DND-41 (cell line): Measurements from ENCODE around the gene MYOM3.

ENCODE experiments used
- ATAC-seq: fragments of 200-7000 bp; cut with Tn5 transposase; 3 replicates; pipeline ENCODE4 v1.9.1; 2021; ENCODE audit warnings: low read depth; ENCODE audit not compliant: insufficient read depth
- DNase-seq: peaks from one replicate; pipeline ENCODE4 v3.0.0-alpha.2; 2020
- H2AFZ ChIP-seq: 2 replicates; pipeline ENCODE4 v1.6.0; 2012; ENCODE audit warnings: low read depth, low read length
- H3K27ac ChIP-seq: 2 replicates; pipeline ENCODE4 v1.5.1; 2012; ENCODE audit warnings: low read length, inconsistent platforms
- H3K27me3 ChIP-seq: fragments of 200-600 bp; sonication (generic); 2 replicates; pipeline ENCODE4 v1.6.0; 2012; ENCODE audit warnings: low read length, mild to moderate bottlenecking, inconsistent platforms; ENCODE audit not compliant: insufficient read depth, poor library complexity
- H3K36me3 ChIP-seq: 2 replicates; pipeline ENCODE4 v1.5.1; 2012; ENCODE audit warnings: low read length, inconsistent platforms; ENCODE audit not compliant: insufficient read depth
- H3K4me1 ChIP-seq: 2 replicates; pipeline ENCODE4 v1.5.1; 2012; ENCODE audit warnings: mild to moderate bottlenecking, low read length; ENCODE audit not compliant: insufficient read depth
- H3K4me2 ChIP-seq: 2 replicates; pipeline ENCODE4 v1.6.0; 2012; ENCODE audit warnings: mild to moderate bottlenecking, moderate library complexity, low read length, inconsistent platforms; ENCODE audit not compliant: insufficient read depth
- H3K4me3 ChIP-seq, 2 experiments: fragments of 200-600 bp in 1 of 2; shearing (Covaris generic) in 1 of 2; 2 replicates each; pipeline ENCODE4 v1.5.1; 2012 to 2016; ENCODE audit warnings: inconsistent platforms in 2 of 2, low read length in 2 of 2, mild to moderate bottlenecking in 2 of 2, low read depth in 1 of 2, moderate library complexity in 1 of 2
- H3K79me2 ChIP-seq: 2 replicates; pipeline ENCODE4 v1.6.0; 2012; ENCODE audit warnings: low read length, inconsistent platforms; ENCODE audit not compliant: insufficient read depth
- H3K9ac ChIP-seq: 2 replicates; pipeline ENCODE4 v1.6.0; 2012; ENCODE audit warnings: low read depth, mild to moderate bottlenecking, inconsistent platforms, low read length, moderate library complexity
- H3K9me3 ChIP-seq: 2 replicates; pipeline ENCODE4 v1.5.1; 2012; ENCODE audit warnings: low read length, moderate library complexity, mild to moderate bottlenecking, inconsistent platforms; ENCODE audit not compliant: insufficient read depth, severe bottlenecking
- H4K20me1 ChIP-seq: 2 replicates; pipeline ENCODE4 v1.6.0; 2012; ENCODE audit warnings: low read length; ENCODE audit not compliant: insufficient read depth
- EZH2 ChIP-seq: IDR thresholded peaks from 3 replicates; pipeline ENCODE4 v1.6.1; 2012; ENCODE audit warnings: borderline replicate concordance, low read depth, mild to moderate bottlenecking, moderate library complexity, low read length, inconsistent platforms; ENCODE audit not compliant: severe bottlenecking
- TF ChIP-seq, protein P1 (sequence below): IDR thresholded peaks from 2 replicates; pipeline ENCODE4 v1.5.1; 2012; ENCODE audit warnings: borderline replicate concordance, low read length, moderate library complexity, mild to moderate bottlenecking; ENCODE audit not compliant: poor library complexity, severe bottlenecking; ENCODE audit errors: extremely low read depth

MYOM3 gene

DNA sequence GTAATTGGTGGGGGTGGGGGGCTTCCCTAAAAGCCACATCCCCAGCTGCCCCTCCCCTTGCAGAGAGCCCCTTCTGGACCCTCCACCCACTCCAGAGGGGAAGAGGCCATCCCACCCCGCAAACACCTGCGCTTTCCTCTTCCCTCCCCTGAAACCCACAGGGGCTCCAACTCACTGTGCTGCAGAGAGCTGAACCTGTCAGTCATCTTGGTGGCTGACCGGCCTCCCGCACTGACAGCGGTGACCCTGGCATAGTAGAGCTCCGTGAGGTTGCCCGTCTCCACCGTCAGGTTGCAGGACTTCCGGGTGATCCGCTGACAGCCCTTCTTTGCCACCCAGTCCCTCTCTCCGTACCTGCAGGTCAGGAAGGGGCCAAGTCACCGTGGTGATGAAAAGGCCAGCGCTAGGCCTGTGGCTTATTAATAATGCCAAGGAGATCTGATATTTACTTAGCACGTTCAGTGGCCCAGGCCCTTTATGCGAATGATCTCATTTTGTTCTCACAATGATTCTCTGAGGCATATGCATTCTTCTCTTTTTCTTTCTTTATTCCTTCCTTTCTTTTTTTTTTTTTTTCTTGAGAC lies 25.1 kb upstream of the MYOM3 start:
- no peak overlapping the region for H3K4me2 ChIP-seq
- no peak overlapping the region for H3K9ac ChIP-seq
- no peak for TF ChIP-seq EZH2
- TF ChIP-seq, protein P1, sequence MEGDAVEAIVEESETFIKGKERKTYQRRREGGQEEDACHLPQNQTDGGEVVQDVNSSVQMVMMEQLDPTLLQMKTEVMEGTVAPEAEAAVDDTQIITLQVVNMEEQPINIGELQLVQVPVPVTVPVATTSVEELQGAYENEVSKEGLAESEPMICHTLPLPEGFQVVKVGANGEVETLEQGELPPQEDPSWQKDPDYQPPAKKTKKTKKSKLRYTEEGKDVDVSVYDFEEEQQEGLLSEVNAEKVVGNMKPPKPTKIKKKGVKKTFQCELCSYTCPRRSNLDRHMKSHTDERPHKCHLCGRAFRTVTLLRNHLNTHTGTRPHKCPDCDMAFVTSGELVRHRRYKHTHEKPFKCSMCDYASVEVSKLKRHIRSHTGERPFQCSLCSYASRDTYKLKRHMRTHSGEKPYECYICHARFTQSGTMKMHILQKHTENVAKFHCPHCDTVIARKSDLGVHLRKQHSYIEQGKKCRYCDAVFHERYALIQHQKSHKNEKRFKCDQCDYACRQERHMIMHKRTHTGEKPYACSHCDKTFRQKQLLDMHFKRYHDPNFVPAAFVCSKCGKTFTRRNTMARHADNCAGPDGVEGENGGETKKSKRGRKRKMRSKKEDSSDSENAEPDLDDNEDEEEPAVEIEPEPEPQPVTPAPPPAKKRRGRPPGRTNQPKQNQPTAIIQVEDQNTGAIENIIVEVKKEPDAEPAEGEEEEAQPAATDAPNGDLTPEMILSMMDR = no peak
- no peaks in the 10 kb centered on the region for H4K20me1 ChIP-seq
- H3K36me3 ChIP-seq = no peaks in the 10 kb centered on the region
- H3K9me3 ChIP-seq = no peaks in the 10 kb centered on the region
- H3K27me3 ChIP-seq = no peaks in the 10 kb centered on the region
- H2AFZ ChIP-seq = no peak overlapping the region
- no peaks in the 10 kb centered on the region for H3K79me2 ChIP-seq
- no peak for DNase-seq
- H3K4me3 ChIP-seq = no peak overlapping the region
- no peak overlapping the region for H3K27ac ChIP-seq
- no peaks in the 10 kb centered on the region for H3K4me1 ChIP-seq
- no peak for ATAC-seq

DNA sequence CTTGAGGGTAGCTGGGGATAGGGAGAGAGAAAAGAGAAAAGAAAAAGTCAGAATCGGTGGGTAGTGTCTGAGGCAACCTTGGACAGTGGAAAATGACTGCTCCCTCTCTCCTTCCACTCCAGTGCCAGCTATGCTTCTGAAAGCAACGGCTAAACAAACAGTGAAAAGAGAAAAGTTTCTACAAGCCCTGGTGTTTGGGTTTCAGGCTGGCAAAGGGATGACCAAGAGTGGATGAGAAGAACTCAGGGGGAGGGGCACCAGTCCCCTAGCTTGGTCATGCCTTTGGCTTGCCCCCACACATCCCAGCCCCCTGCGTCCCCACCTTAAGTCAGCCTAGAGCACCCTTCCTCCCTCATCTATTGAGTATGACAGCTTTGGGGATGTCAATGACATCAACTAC lies 22.4 kb upstream of the MYOM3 start:
- H2AFZ ChIP-seq = no peak overlapping the region
- ATAC-seq (no peak), DNase-seq (no peak)
- H3K79me2 ChIP-seq = no peaks in the 10 kb centered on the region
- H4K20me1 ChIP-seq = no peaks in the 10 kb centered on the region
- H3K9ac ChIP-seq = no peak overlapping the region
- no peak overlapping the region for H3K4me3 ChIP-seq
- peaks cover 5% of the 10 kb centered on the region for H3K9me3 ChIP-seq
- no peak for TF ChIP-seq EZH2
- TF ChIP-seq, protein P1 = no peak
- H3K27ac ChIP-seq = no peak overlapping the region
- no peaks in the 10 kb centered on the region for H3K4me1 ChIP-seq
- H3K27me3 ChIP-seq = no peaks in the 10 kb centered on the region
- no peak overlapping the region for H3K4me2 ChIP-seq
- H3K36me3 ChIP-seq = no peaks in the 10 kb centered on the region

DNA sequence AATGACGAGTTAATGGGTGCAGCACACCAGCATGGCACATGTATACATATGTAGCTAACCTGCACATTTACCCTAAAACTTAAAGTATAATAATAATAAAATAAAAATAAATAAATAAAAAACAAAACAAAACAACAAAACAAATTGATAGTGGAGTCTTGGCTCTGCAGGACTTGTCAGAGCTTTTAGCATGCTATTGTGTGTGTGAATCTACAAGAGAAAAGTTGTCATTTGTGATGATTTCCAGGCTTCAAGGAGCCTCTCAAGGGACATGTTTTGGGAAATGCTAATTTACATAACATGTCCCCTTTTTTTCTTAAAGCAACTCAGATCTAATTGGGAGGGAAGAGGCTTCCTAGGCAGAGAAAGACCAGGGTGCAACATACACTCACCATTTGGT lies 21.9 kb upstream of the MYOM3 start:
- no peaks in the 10 kb centered on the region for H4K20me1 ChIP-seq
- ATAC-seq = no peak
- H3K9me3 ChIP-seq = peaks cover 5% of the 10 kb centered on the region
- H3K9ac ChIP-seq = no peak overlapping the region
- no peak for DNase-seq
- H3K4me1 ChIP-seq = no peaks in the 10 kb centered on the region
- H3K79me2 ChIP-seq = no peaks in the 10 kb centered on the region
- TF ChIP-seq EZH2 = no peak
- TF ChIP-seq, protein P1 = no peak
- H3K4me3 ChIP-seq = no peak overlapping the region
- H2AFZ ChIP-seq = no peak overlapping the region
- H3K27me3 ChIP-seq = no peaks in the 10 kb centered on the region
- no peaks in the 10 kb centered on the region for H3K36me3 ChIP-seq
- H3K27ac ChIP-seq = no peak overlapping the region
- no peak overlapping the region for H3K4me2 ChIP-seq

DNA sequence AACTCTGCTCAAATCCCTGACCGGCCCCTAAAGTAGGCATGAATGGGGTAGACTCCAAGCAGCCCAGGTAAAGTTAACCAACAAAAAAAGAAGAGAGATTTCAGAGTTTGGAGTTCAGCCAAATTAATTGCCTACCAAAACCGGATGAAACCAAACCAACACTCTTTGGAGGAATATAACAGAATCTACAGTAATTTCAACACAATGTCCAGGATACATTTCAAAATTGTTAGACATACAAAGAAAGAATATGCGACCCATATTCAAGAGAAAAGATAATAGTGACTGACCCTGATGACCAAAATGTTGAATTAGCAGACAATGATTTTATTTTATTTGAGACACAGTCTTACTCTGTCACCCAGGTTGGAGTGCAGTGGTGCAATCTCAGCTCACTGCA lies 18.4 kb upstream of the MYOM3 start:
- no peak overlapping the region for H2AFZ ChIP-seq
- no peak for TF ChIP-seq EZH2
- TF ChIP-seq, protein P1 = no peak
- no peaks in the 10 kb centered on the region for H4K20me1 ChIP-seq
- H3K4me2 ChIP-seq = no peak overlapping the region
- H3K4me1 ChIP-seq = no peaks in the 10 kb centered on the region
- H3K27me3 ChIP-seq = no peaks in the 10 kb centered on the region
- DNase-seq = no peak
- no peak for ATAC-seq
- H3K9ac ChIP-seq = no peak overlapping the region
- peaks cover 5% of the 10 kb centered on the region for H3K9me3 ChIP-seq
- no peak overlapping the region for H3K27ac ChIP-seq
- no peak overlapping the region for H3K4me3 ChIP-seq
- H3K79me2 ChIP-seq = no peaks in the 10 kb centered on the region
- H3K36me3 ChIP-seq = no peaks in the 10 kb centered on the region
